ENCODE data around the gene ERC2. TPM values are rescaled to one million over a fixed set of nuclear protein-coding genes. Genes with fewer than 3 reads are reported as not detected.

ERC2 gene
- total and polyA plus RNA-seq, 2 of the 8 experiments (the other 6 are each of a cell fraction or from before 2014, with no cell fraction given): 16.4 to 22.8 TPM

- H4K5ac ChIP-seq (ENCODE audit: insufficient read length, low read depth, low read length): no peak overlapping the region
- H2BK5ac ChIP-seq (ENCODE audit: low read depth, low read length): no peak overlapping the region
- H3K9me3 ChIP-seq (ENCODE audit: insufficient read depth in 2 of 2, low read depth in 1 of 2, low read length in 1 of 2): no peaks in the 10 kb centered on the region
- H3K79me2 ChIP-seq (ENCODE audit: control insufficient read depth in 1 of 2, insufficient read depth in 2 of 2, low read length in 2 of 2): no peaks in the 10 kb centered on the region
- POLR2A ChIA-PET (ENCODE audit: partially characterized antibody): no interaction called here
- no peak overlapping the region for H2BK12ac ChIP-seq (ENCODE audit: low read depth, low read length)
- H3K27ac ChIP-seq (ENCODE audit: low read depth, low read length): no peak overlapping the region
- H2BK20ac ChIP-seq (ENCODE audit: low read length): no peak overlapping the region
- CTCF ChIA-PET (ENCODE audit: partially characterized antibody): no interaction called here
- no peak overlapping the region for H4K91ac ChIP-seq (replicated peaks; ENCODE audit: insufficient read length, low read length)
- H4K20me1 ChIP-seq (replicated peaks in 1 of 2; ENCODE audit: control insufficient read depth in 1 of 2, insufficient read depth in 2 of 2, low read length in 2 of 2): no peaks in the 10 kb centered on the region
- H3K18ac ChIP-seq (ENCODE audit: extremely low read depth, low read length): no peak overlapping the region
- FAIRE-seq (no peak), DNase-seq (ENCODE audit: low read depth in 1 of 2, low spot score in 2 of 2) (no peak)
- H2AFZ ChIP-seq (ENCODE audit: low read length): no peak overlapping the region
- H3K4me1 ChIP-seq (replicated peaks in 1 of 4; ENCODE audit: control insufficient read depth in 3 of 4, insufficient read depth in 4 of 4, low read length in 3 of 4): no peaks in the 10 kb centered on the region
- H3K4ac ChIP-seq (replicated peaks; ENCODE audit: insufficient read length, low read depth, low read length): no peak overlapping the region
- H2BK15ac ChIP-seq (ENCODE audit: low read length): no peak overlapping the region
- no peak overlapping the region for H4K8ac ChIP-seq (ENCODE audit: extremely low read depth, insufficient read depth, low read length)
- H2BK120ac ChIP-seq (replicated peaks; ENCODE audit: low read depth, low read length): no peak overlapping the region
- no peak overlapping the region for H3K4me2 ChIP-seq (ENCODE audit: insufficient read depth in 1 of 2, low read depth in 2 of 2, low read length in 2 of 2)
- H3K4me3 ChIP-seq (ENCODE audit: extremely low read depth in 1 of 4, insufficient read depth in 2 of 4, low read depth in 3 of 4, low read length in 4 of 4): no peak overlapping the region
- H2AK5ac ChIP-seq (ENCODE audit: low read depth, low read length): no peak overlapping the region
- H3K23ac ChIP-seq (ENCODE audit: insufficient read length): no peak overlapping the region
- H3K23me2 ChIP-seq (ENCODE audit: low read depth, low read length): no peaks in the 10 kb centered on the region
- 90% methylated on average over 2 of the region's 2 CpGs; no CpG with 5 or more reads in 1 of the 2 experiments for WGBS, 2 experiments (ENCODE audit: extremely low coverage in 1 of 2, insufficient coverage in 1 of 2, insufficient read length in 1 of 2, insufficient replicate concordance in 2 of 2, low coverage in 1 of 2, low lambda C conversion rate in 2 of 2, missing lambda C conversion rate in 1 of 2)
- no peak overlapping the region for H3K56ac ChIP-seq (replicated peaks; ENCODE audit: insufficient read length, low read depth, low read length)
- no peaks in the 10 kb centered on the region for H3K36me3 ChIP-seq (ENCODE audit: control insufficient read depth in 2 of 4, insufficient read depth in 4 of 4, low read length in 3 of 4)
- no peak overlapping the region for H3K9ac ChIP-seq (replicated peaks in 1 of 4; ENCODE audit: extremely low read depth in 1 of 4, low read depth in 3 of 4, low read length in 3 of 4)
- no peaks in the 10 kb centered on the region for H3K27me3 ChIP-seq (replicated peaks in 1 of 4; ENCODE audit: control insufficient read depth in 3 of 4, extremely low read depth in 1 of 4, insufficient read depth in 3 of 4, low read length in 3 of 4)
- H3K14ac ChIP-seq (ENCODE audit: insufficient read length): no peak overlapping the region
- no peaks in the 10 kb centered on the region for H3K79me1 ChIP-seq (ENCODE audit: low read depth, low read length)
- TF ChIP-seq SAP30 (IDR thresholded peaks at IDR 0.05; ENCODE audit: insufficient read depth, insufficient replicate concordance, low read length): no peak
- no peak for TF ChIP-seq POLR2AphosphoS5 (IDR thresholded peaks at IDR 0.05; ENCODE audit: low read depth, low read length)
- TF ChIP-seq ATF3 (IDR thresholded peaks at IDR 0.05; ENCODE audit: insufficient read depth, low read depth, low read length): no peak
- TF ChIP-seq YY1 (IDR thresholded peaks at IDR 0.05; ENCODE audit: low read depth, low read length): no peak
- no peak for TF ChIP-seq RXRA (IDR thresholded peaks at IDR 0.05; ENCODE audit: insufficient read depth, low read depth, low read length)
- no peak for TF ChIP-seq SP1 (IDR thresholded peaks at IDR 0.05; ENCODE audit: low read depth, low read length)
- TF ChIP-seq NANOG (IDR thresholded peaks at IDR 0.05; ENCODE audit: insufficient read depth, low read depth, low read length, poor library complexity, severe bottlenecking): no peak
- no peak for TF ChIP-seq CTBP2 (IDR thresholded peaks at IDR 0.05; ENCODE audit: borderline replicate concordance, insufficient read depth, insufficient read length, low read length)
- no peak for TF ChIP-seq PHF8 (conservative IDR thresholded peaks at IDR 0.05; ENCODE audit: low read depth, low read length)
- TF ChIP-seq KDM4A (IDR thresholded peaks at IDR 0.05; ENCODE audit: low read depth, low read length, severe bottlenecking): no peak
- no peak for TF ChIP-seq TEAD4 (IDR thresholded peaks at IDR 0.05; ENCODE audit: low read depth, low read length)
- no peak for TF ChIP-seq SIN3A (conservative IDR thresholded peaks at IDR 0.05 in 1 of 2, IDR thresholded peaks at IDR 0.05 in 1 of 2; ENCODE audit: low read depth in 1 of 2, low read length in 2 of 2)
- no peak for TF ChIP-seq JUND (IDR thresholded peaks at IDR 0.05; ENCODE audit: low read length)
- no peak for TF ChIP-seq POLR2A (IDR thresholded peaks at IDR 0.05; ENCODE audit: control extremely low read depth in 1 of 2, low read depth in 2 of 2, low read length in 2 of 2)
Measured at GRCh38 chr3:55964491-55964985, 503.7 kb downstream of the ERC2 start.

Measured in H1 (cell line).